Fibroblast of lung (primary cell): ENCODE data around the gene AMBRA1.

Source experiments
- EZH2 ChIP-seq: IDR thresholded peaks from 2 replicates; pipeline ENCODE4 v1.5.1; 2012; ENCODE audit warnings: low read length, control low read depth, mild to moderate bottlenecking; ENCODE audit errors: missing control alignments
- TF ChIP-seq, protein P1 (sequence below), 2 donors: IDR thresholded peaks in 1 of 2; conservative IDR thresholded peaks in 1 of 2; 1 replicate in 1 of 2; 2 replicates in 1 of 2; pipeline ENCODE4 v1.5.1; 2011 to 2012; ENCODE audit warnings: low read length in 2 of 2, control low read depth in 1 of 2, inconsistent platforms in 1 of 2, low read depth in 1 of 2, mild to moderate bottlenecking in 1 of 2

- TF ChIP-seq, protein P1, sequence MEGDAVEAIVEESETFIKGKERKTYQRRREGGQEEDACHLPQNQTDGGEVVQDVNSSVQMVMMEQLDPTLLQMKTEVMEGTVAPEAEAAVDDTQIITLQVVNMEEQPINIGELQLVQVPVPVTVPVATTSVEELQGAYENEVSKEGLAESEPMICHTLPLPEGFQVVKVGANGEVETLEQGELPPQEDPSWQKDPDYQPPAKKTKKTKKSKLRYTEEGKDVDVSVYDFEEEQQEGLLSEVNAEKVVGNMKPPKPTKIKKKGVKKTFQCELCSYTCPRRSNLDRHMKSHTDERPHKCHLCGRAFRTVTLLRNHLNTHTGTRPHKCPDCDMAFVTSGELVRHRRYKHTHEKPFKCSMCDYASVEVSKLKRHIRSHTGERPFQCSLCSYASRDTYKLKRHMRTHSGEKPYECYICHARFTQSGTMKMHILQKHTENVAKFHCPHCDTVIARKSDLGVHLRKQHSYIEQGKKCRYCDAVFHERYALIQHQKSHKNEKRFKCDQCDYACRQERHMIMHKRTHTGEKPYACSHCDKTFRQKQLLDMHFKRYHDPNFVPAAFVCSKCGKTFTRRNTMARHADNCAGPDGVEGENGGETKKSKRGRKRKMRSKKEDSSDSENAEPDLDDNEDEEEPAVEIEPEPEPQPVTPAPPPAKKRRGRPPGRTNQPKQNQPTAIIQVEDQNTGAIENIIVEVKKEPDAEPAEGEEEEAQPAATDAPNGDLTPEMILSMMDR (conservative IDR thresholded peaks at IDR 0.05 in 1 of 2, IDR thresholded peaks at IDR 0.05 in 1 of 2; ENCODE audit: low read depth in 1 of 2, low read length in 2 of 2) = no peak
- no peak for TF ChIP-seq EZH2
Observed at GRCh38 chr11:46348566-46349401, 245.0 kb downstream of the AMBRA1 start.
